ENCODE results near the gene CALCR.

DNA sequence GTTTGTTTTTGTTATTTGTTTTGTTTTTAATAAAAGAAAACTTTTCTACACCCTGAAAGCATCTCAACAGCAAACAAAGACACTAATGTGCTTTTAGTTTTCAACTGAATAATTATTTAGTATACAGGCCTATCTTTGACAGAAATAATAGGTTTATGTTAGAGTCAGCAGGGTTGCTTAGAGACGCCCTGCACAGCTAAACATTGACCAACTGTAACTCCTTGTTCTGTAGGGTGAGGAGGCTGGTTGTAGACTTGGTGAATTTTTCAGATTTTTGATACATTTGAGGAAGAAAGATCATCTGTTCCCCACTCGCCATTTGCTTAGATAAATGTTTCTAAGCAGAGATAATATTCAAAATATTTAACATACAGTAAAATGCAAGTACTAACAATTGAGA lies 103.1 kb downstream of the CALCR start:
- TF ChIP-seq, protein P1, sequence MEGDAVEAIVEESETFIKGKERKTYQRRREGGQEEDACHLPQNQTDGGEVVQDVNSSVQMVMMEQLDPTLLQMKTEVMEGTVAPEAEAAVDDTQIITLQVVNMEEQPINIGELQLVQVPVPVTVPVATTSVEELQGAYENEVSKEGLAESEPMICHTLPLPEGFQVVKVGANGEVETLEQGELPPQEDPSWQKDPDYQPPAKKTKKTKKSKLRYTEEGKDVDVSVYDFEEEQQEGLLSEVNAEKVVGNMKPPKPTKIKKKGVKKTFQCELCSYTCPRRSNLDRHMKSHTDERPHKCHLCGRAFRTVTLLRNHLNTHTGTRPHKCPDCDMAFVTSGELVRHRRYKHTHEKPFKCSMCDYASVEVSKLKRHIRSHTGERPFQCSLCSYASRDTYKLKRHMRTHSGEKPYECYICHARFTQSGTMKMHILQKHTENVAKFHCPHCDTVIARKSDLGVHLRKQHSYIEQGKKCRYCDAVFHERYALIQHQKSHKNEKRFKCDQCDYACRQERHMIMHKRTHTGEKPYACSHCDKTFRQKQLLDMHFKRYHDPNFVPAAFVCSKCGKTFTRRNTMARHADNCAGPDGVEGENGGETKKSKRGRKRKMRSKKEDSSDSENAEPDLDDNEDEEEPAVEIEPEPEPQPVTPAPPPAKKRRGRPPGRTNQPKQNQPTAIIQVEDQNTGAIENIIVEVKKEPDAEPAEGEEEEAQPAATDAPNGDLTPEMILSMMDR (IDR thresholded peaks at IDR 0.05), result no peak
- TF ChIP-seq POLR2A (IDR thresholded peaks at IDR 0.05), result no peak

All from prostate gland (tissue), 2 donors.